ENCODE measurements around the gene SCAMP1. TPM values are rescaled to one million over a fixed set of nuclear protein-coding genes. Genes with fewer than 3 reads are reported as not detected.
"Not testable (repeated sequence)": the region's sequence is repeated elsewhere in the genome, so short reads cannot be mapped to it uniquely, and the experiment has no call there.

The SCAMP1 gene
- polyA plus RNA-seq, 3 donors, result 5.4 to 52.4 (median 47.8) TPM

GRCh38 chr5:78449103-78449502 lies 88.7 kb downstream of the SCAMP1 start:
- Histone ChIP-seq H4K20me1 (ENCODE audit: insufficient read depth, low read length) (no peaks in the 10 kb centered on the region), H3K4me1 (ENCODE audit: control insufficient read depth in 1 of 2, insufficient read depth in 2 of 2, low read length in 2 of 2) (peaks cover 0 to 4% of the 10 kb centered on the region in 2 donors), H3K4me2 (replicated peaks; ENCODE audit: extremely low read depth, low read length, poor library complexity, severe bottlenecking) (no peak overlapping the region), H3K4me3 (replicated peaks in 1 of 3; ENCODE audit: low read depth in 2 of 3, low read length in 3 of 3) (no peak overlapping the region), H3K79me2 (ENCODE audit: insufficient read depth, low read length) (no peaks in the 10 kb centered on the region), H2AFZ (ENCODE audit: insufficient read depth, low read depth, low read length, poor library complexity, severe bottlenecking) (no peak overlapping the region), H3K27me3 (ENCODE audit: control insufficient read depth in 2 of 2, insufficient read depth in 2 of 2, low read length in 2 of 2) (no peaks in the 10 kb centered on the region), H3K36me3 (replicated peaks in 1 of 2; ENCODE audit: control insufficient read depth in 1 of 2, insufficient read depth in 2 of 2, low read length in 2 of 2) (no peaks in the 10 kb centered on the region), H3K27ac (ENCODE audit: low read depth in 1 of 2, low read length in 2 of 2) (no peak overlapping the region), H3K9ac (ENCODE audit: insufficient read depth, low read length, poor library complexity, severe bottlenecking) (no peak overlapping the region), H3K9me3 (replicated peaks in 1 of 2; ENCODE audit: control insufficient read depth in 1 of 2, insufficient read depth in 1 of 2, low read length in 2 of 2) (peaks cover 0 to 4% of the 10 kb centered on the region in 2 donors)
- Mint-ChIP-seq H3K4me3 (no peak overlapping the region), H3K27ac (no peak overlapping the region), H3K36me3 (peaks cover 7 to 12% of the 10 kb centered on the region in 2 donors), H3K4me1 (peaks cover 3% of the 10 kb centered on the region), H3K27me3 (ENCODE audit: low read depth in 3 of 3) (peaks cover 0 to 2% (median 2%) of the 10 kb centered on the region in 3 donors), H3K9me3 (peaks cover 0 to 10% (median 2%) of the 10 kb centered on the region in 7 donors)
- no peak for DNase-seq
- no peak for TF ChIP-seq CTCF (IDR thresholded peaks at IDR 0.05)
- intact Hi-C loops (cut with micrococcal nuclease), result no loop called here

GRCh38 chr5:78457507-78457906 lies 97.1 kb downstream of the SCAMP1 start:
- H2AFZ ChIP-seq (ENCODE audit: insufficient read depth, low read depth, low read length, poor library complexity, severe bottlenecking); H3K27me3 Mint-ChIP-seq (ENCODE audit: low read depth in 3 of 3); H3K9me3 ChIP-seq (replicated peaks in 1 of 2; ENCODE audit: control insufficient read depth in 1 of 2, insufficient read depth in 1 of 2, low read length in 2 of 2); DNase-seq; H3K79me2 ChIP-seq (ENCODE audit: insufficient read depth, low read length); H4K20me1 ChIP-seq (ENCODE audit: insufficient read depth, low read length); H3K9ac ChIP-seq (ENCODE audit: insufficient read depth, low read length, poor library complexity, severe bottlenecking); H3K9me3 Mint-ChIP-seq; H3K4me1 ChIP-seq (ENCODE audit: control insufficient read depth in 1 of 2, insufficient read depth in 2 of 2, low read length in 2 of 2); H3K27ac ChIP-seq (ENCODE audit: low read depth in 1 of 2, low read length in 2 of 2); H3K27me3 ChIP-seq (ENCODE audit: control insufficient read depth in 2 of 2, insufficient read depth in 2 of 2, low read length in 2 of 2); H3K27ac Mint-ChIP-seq; intact Hi-C loops (cut with micrococcal nuclease); H3K4me1 Mint-ChIP-seq; H3K4me3 Mint-ChIP-seq; H3K4me3 ChIP-seq (replicated peaks in 1 of 3; ENCODE audit: low read depth in 2 of 3, low read length in 3 of 3); H3K4me2 ChIP-seq (replicated peaks; ENCODE audit: extremely low read depth, low read length, poor library complexity, severe bottlenecking): not testable (repeated sequence)
- H3K36me3 Mint-ChIP-seq, result peaks cover 13 to 17% of the 10 kb centered on the region in 2 donors
- 100% methylated on average over 2 of the region's 14 CpGs for WGBS (ENCODE audit: insufficient coverage)
- H3K36me3 ChIP-seq (replicated peaks in 1 of 2; ENCODE audit: control insufficient read depth in 1 of 2, insufficient read depth in 2 of 2, low read length in 2 of 2), result peaks cover 2 to 21% of the 10 kb centered on the region in 2 donors

Measured in CD14-positive monocyte (primary cell).